Natural killer cell (primary cell): ENCODE data around the gene GNS. TPM values are rescaled to one million over a fixed set of nuclear protein-coding genes. Genes with fewer than 3 reads are reported as not detected.

Source experiments
- ATAC-seq, 3 donors: fragments of 150-1000 bp in 2 of 3; fragments of 200-7000 bp in 1 of 3; cut with Tn5 transposase; 1 replicate in 1 of 3; 2 replicates in 2 of 3; pipeline ENCODE4 v1.10.0; 2021; ENCODE audit warnings: mild to moderate bottlenecking in 2 of 3, moderate library complexity in 2 of 3
- DNase-seq, 2 donors: peaks; one replicate each; pipeline versions ENCODE4 v3.0.0 to v3.0.0-alpha.2; 2013 to 2021; ENCODE audit warnings: mixed read lengths in 1 of 2
- H3K27ac ChIP-seq: one replicate; pipeline ENCODE4 v1.5.1; 2013; ENCODE audit warnings: mild to moderate bottlenecking, low read length
- H3K27me3 ChIP-seq: one replicate; pipeline ENCODE4 v1.6.1; 2013; ENCODE audit warnings: low read length; ENCODE audit not compliant: control insufficient read depth, insufficient read depth
- H3K36me3 ChIP-seq: one replicate; pipeline ENCODE4 v1.6.1; 2013; ENCODE audit warnings: low read length; ENCODE audit not compliant: control insufficient read depth, insufficient read depth
- H3K4me1 ChIP-seq: one replicate; pipeline ENCODE4 v1.6.1; 2013; ENCODE audit warnings: low read length; ENCODE audit not compliant: control insufficient read depth, insufficient read depth
- H3K4me3 ChIP-seq: one replicate; pipeline ENCODE4 v1.5.1; 2013; ENCODE audit warnings: low read length
- H3K9me3 ChIP-seq: one replicate; pipeline ENCODE4 v1.6.1; 2013; ENCODE audit warnings: low read length; ENCODE audit not compliant: control insufficient read depth, insufficient read depth
- H3K27ac Mint-ChIP-seq, 2 donors: one replicate each; pipeline ENCODE4 v1.8.0; 2022; ENCODE audit warnings: mild to moderate bottlenecking in 2 of 2, mixed read lengths in 2 of 2, moderate library complexity in 1 of 2
- H3K27me3 Mint-ChIP-seq, 2 donors: one replicate each; pipeline ENCODE4 v1.8.0; 2022; ENCODE audit warnings: low read depth in 2 of 2, mixed read lengths in 2 of 2
- H3K36me3 Mint-ChIP-seq: one replicate; pipeline ENCODE4 v1.8.0; 2022; ENCODE audit warnings: mixed read lengths
- H3K4me1 Mint-ChIP-seq, 2 donors: one replicate each; pipeline ENCODE4 v1.8.0; 2022; ENCODE audit warnings: mixed read lengths in 2 of 2
- H3K4me3 Mint-ChIP-seq: one replicate; pipeline ENCODE4 v1.8.0; 2022; ENCODE audit warnings: mild to moderate bottlenecking, moderate library complexity, mixed read lengths
- H3K9me3 Mint-ChIP-seq, 2 donors: one replicate each; pipeline ENCODE4 v1.8.0; 2022; ENCODE audit warnings: mixed read lengths in 2 of 2
- CTCF ChIP-seq: fragments of 200-600 bp; IDR thresholded peaks from one replicate; pipeline ENCODE4 v1.8.0; 2022; ENCODE audit warnings: antibody characterized with exemption
- WGBS: methylation state at CpG from one replicate; pipeline ENCODE4 v1.1.7; 2013; ENCODE audit warnings: missing lambda C conversion rate; ENCODE audit not compliant: insufficient coverage; 5-methylcytosine and 5-hydroxymethylcytosine counted together
- intact Hi-C: fragments of 100-400 bp; cut with micrococcal nuclease; formaldehyde crosslinking; loops from one replicate; pipeline ENCODE4 v1.14.2; 2022
- total RNA-seq, 4 donors: library from RNA; stranded (reverse); fragments of 120-200 nt in 1 of 4; gene quantifications; one replicate each; pipeline versions ENCODE4 v1.2.3 to v1.2.4, GENCODE V29; 2013 to 2022

Gene GNS
- total RNA-seq, 3 donors from 2014 or later (not counting 1 experiment from before 2014, with no cell fraction given): 51.9 to 73.9 (median 59.7) TPM

DNA sequence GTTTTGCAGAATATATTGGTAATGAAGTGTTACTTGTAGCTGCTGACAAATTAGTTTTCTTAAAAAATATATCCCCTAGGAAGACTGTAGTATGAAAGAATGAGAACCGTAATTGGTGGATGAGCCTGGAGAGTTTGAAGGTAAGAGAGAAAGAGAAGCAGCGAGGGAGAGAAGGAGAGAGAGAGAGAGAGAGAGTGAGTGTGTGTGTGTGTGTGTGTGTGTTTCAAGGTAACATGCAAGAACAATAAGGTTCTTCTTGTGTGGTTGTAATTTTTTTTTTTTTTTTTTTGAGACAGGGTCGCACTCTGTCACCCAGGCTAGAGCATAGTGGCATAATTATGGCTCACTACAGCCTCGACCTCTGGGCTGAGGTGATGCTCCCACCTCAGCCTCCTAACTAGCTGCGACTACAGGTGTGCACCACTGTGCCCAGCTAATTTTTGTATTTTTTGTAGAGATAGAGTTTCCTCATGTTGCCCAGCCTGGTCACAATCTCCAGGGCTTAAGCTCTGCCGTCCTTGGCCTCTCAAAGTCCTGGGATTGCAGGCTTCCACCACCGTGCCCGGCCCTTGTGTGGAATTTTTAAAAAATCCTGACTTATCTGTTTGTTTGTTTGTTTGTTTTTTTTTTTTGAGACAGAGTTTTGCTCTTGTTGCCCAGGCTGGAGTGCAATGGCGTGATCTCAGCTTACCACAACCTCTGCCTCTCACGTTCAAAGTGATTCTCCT, 75.2 kb downstream of the GNS start:
- Mint-ChIP-seq H3K27ac (peak overlapping the region; percentile 91 to 93), H3K27me3 (no peaks in the 10 kb centered on the region), H3K4me1 (peaks cover 65 to 72% of the 10 kb centered on the region in 2 donors), H3K9me3 (peaks cover 0 to 3% of the 10 kb centered on the region in 2 donors), H3K4me3 (peak overlapping the region; percentile 85), H3K36me3 (no peaks in the 10 kb centered on the region)
- peak in 1 of 2 donors; percentile 59 for DNase-seq
- Histone ChIP-seq H3K9me3 (no peaks in the 10 kb centered on the region), H3K27me3 (no peaks in the 10 kb centered on the region), H3K4me1 (peaks cover 83% of the 10 kb centered on the region), H3K36me3 (peaks cover 37% of the 10 kb centered on the region), H3K27ac (peak overlapping the region; percentile 82), H3K4me3 (no peak overlapping the region)
- TF ChIP-seq CTCF: no peak
- intact Hi-C loops: loop anchor here (1.0 to 5.0 kb wide), 2 partner anchors 15 to 72 kb away; partner anchors contain the start of gene RASSF3
- WGBS: 66% methylated on average over 9 of the region's 10 CpGs
- no peak for ATAC-seq

- ATAC-seq: no peak
- Histone ChIP-seq H3K4me3 (no peak overlapping the region), H3K27me3 (no peaks in the 10 kb centered on the region), H3K27ac (peak overlapping the region; percentile 82), H3K9me3 (no peaks in the 10 kb centered on the region), H3K4me1 (peaks cover 82% of the 10 kb centered on the region), H3K36me3 (peaks cover 25% of the 10 kb centered on the region)
- peak overlapping the region; percentile 85 for H3K4me3 Mint-ChIP-seq
- intact Hi-C loops: loop anchor here (5.0 kb wide), 1 partner anchor 70 kb away; the partner anchor contains the start of gene RASSF3
- no peaks in the 10 kb centered on the region for H3K36me3 Mint-ChIP-seq
- peak overlapping the region; percentile 91 to 93 for H3K27ac Mint-ChIP-seq
- TF ChIP-seq CTCF: no peak
- 83% methylated on average over 6 of the region's 6 CpGs for WGBS
- peaks cover 60 to 65% of the 10 kb centered on the region in 2 donors for H3K4me1 Mint-ChIP-seq
- peaks cover 0 to 3% of the 10 kb centered on the region in 2 donors for H3K9me3 Mint-ChIP-seq
- peak in 1 of 2 donors; percentile 26 for DNase-seq
- H3K27me3 Mint-ChIP-seq: no peaks in the 10 kb centered on the region
These were observed 76.5 kb downstream of the GNS start for GRCh38 chr12:64682572-64683277.

GRCh38 chr12:64681200-64682052, 77.8 kb downstream of the GNS start:
- H3K27me3 ChIP-seq: no peaks in the 10 kb centered on the region
- peak overlapping the region; percentile 96 for H3K27ac ChIP-seq
- H3K36me3 ChIP-seq: peaks cover 12% of the 10 kb centered on the region
- Mint-ChIP-seq H3K36me3 (no peaks in the 10 kb centered on the region), H3K9me3 (peaks cover 0 to 3% of the 10 kb centered on the region in 2 donors), H3K27me3 (no peaks in the 10 kb centered on the region), H3K4me1 (peaks cover 68 to 72% of the 10 kb centered on the region in 2 donors), H3K4me3 (peak overlapping the region; percentile 73), H3K27ac (peak overlapping the region; percentile 91 to 93)
- peaks cover 92% of the 10 kb centered on the region for H3K4me1 ChIP-seq
- ATAC-seq (no peak), DNase-seq (peak in 1 of 2 donors; percentile 55)
- no peak for TF ChIP-seq CTCF
- intact Hi-C loops: loop anchor here (2.0 to 5.0 kb wide), 2 partner anchors 23 to 69 kb away; partner anchors contain the start of gene RASSF3
- no peaks in the 10 kb centered on the region for H3K9me3 ChIP-seq
- H3K4me3 ChIP-seq: no peak overlapping the region
- WGBS: 62% methylated on average over 5 of the region's 5 CpGs
